ENCODE data around the gene REM2. TPM values are rescaled to one million over a fixed set of nuclear protein-coding genes. Genes with fewer than 3 reads are reported as not detected.
A peak's percentile ranks its signal among the peaks of the same experiment; 100 is the strongest.

The REM2 gene
- total RNA-seq, 1 donor = 0.09 TPM

- peak overlapping the region; percentile 86 for H3K4me3 ChIP-seq (ENCODE audit: low read depth, low read length)
- peak; percentile 85 for DNase-seq (ENCODE audit: low read depth)
- TF ChIP-seq CTCF (IDR thresholded peaks at IDR 0.05; ENCODE audit: insufficient read depth, low read length) = peak; percentile 97
Measured at GRCh38 chr14:22872033-22872832, 10.8 kb upstream of the REM2 start.

- DNase-seq (ENCODE audit: low read depth) = no peak
- TF ChIP-seq CTCF (IDR thresholded peaks at IDR 0.05; ENCODE audit: insufficient read depth, low read length) = no peak
- H3K4me3 ChIP-seq (ENCODE audit: low read depth, low read length) = peak overlapping the region; percentile 86
Measured at GRCh38 chr14:22872833-22873520, 10.0 kb upstream of the REM2 start.

- H3K4me3 ChIP-seq (ENCODE audit: low read depth, low read length) = no peak overlapping the region
- TF ChIP-seq CTCF (IDR thresholded peaks at IDR 0.05; ENCODE audit: insufficient read depth, low read length) = no peak
- no peak for DNase-seq (ENCODE audit: low read depth)
Measured at GRCh38 chr14:22875003-22875747, 7.8 kb upstream of the REM2 start.

GRCh38 chr14:22875748-22876319, 7.2 kb upstream of the REM2 start:
- H3K4me3 ChIP-seq (ENCODE audit: low read depth, low read length) = no peak overlapping the region
- no peak for TF ChIP-seq CTCF (IDR thresholded peaks at IDR 0.05; ENCODE audit: insufficient read depth, low read length)
- DNase-seq (ENCODE audit: low read depth) = no peak

GRCh38 chr14:22877000-22877501, 6.0 kb upstream of the REM2 start:
- DNase-seq (ENCODE audit: low read depth) = no peak

More at GRCh38 chr14:22877000-22877501, 6.0 kb upstream of the REM2 start:
- H3K4me3 ChIP-seq (ENCODE audit: low read depth, low read length) = no peak overlapping the region
- TF ChIP-seq CTCF (IDR thresholded peaks at IDR 0.05; ENCODE audit: insufficient read depth, low read length) = no peak
